Measurements from ENCODE around the gene GALNT2.

GRCh38 chr1:230109895-230110667 lies 43.0 kb downstream of the GALNT2 start:
- TF ChIP-seq CTCF (IDR thresholded peaks at IDR 0.05): no peak
- TF ChIP-seq EZH2 (IDR thresholded peaks at IDR 0.05; ENCODE audit: borderline replicate concordance, insufficient read depth, low read depth, low read length, poor library complexity, severe bottlenecking): no peak
